GM12878 (cell line): Measurements from ENCODE around the gene ASF1B. TPM values are rescaled to one million over a fixed set of nuclear protein-coding genes. Genes with fewer than 3 reads are reported as not detected.

Experiments
- CBX3 ChIP-seq: fragments of 200-600 bp; sonication (generic); IDR thresholded peaks from 2 replicates; pipeline ENCODE4 v1.6.1; 2016; ENCODE audit warnings: low read depth, borderline replicate concordance
- DPF2 ChIP-seq: fragments of 450-650 bp; IDR thresholded peaks from 2 replicates; pipeline ENCODE4 v1.6.1; 2017; ENCODE audit warnings: mild to moderate bottlenecking
- EGR1 ChIP-seq, 2 experiments: IDR thresholded peaks; 1 replicate in 1 of 2; 2 replicates in 1 of 2; pipeline ENCODE4 v1.6.1; 2011 to 2012; ENCODE audit warnings: low read depth in 2 of 2, low read length in 2 of 2, borderline replicate concordance in 1 of 2, mild to moderate bottlenecking in 1 of 2, moderate library complexity in 1 of 2
- MYC ChIP-seq: IDR thresholded peaks from 2 replicates; pipeline ENCODE4 v1.6.1; 2011; ENCODE audit warnings: mild to moderate bottlenecking, low read length, moderate library complexity, inconsistent platforms; ENCODE audit not compliant: insufficient read depth, insufficient replicate concordance, insufficient read length, severe bottlenecking
- NR2F1 ChIP-seq: fragments of 450-650 bp; conservative IDR thresholded peaks from 2 replicates; pipeline ENCODE4 v1.6.1; 2017; ENCODE audit warnings: mild to moderate bottlenecking
- NRF1 ChIP-seq: conservative IDR thresholded peaks from 2 replicates; pipeline ENCODE4 v1.6.1; 2011; ENCODE audit warnings: mild to moderate bottlenecking, low read depth, low read length, improper control_type of control experiment
- PML ChIP-seq: IDR thresholded peaks from 2 replicates; pipeline ENCODE4 v1.6.1; 2012; ENCODE audit warnings: low read length, inconsistent platforms
- SP1 ChIP-seq: IDR thresholded peaks from one replicate; pipeline ENCODE4 v1.6.1; 2011; ENCODE audit warnings: low read depth, low read length
- SREBF1 ChIP-seq: IDR thresholded peaks from 2 replicates; pipeline ENCODE4 v1.6.1; 2012; ENCODE audit warnings: mild to moderate bottlenecking, low read length
- polyA plus RNA-seq, 11 experiments: library from polyadenylated mRNA; depleted of rRNA in 4 of 11; unstranded in 6 of 11; stranded (reverse) in 5 of 11; fragments of >200 nt; fragmentation: Nextera tagmentation in 4 of 11; fragmentation: Illumina TruSeq in 1 of 11; extraction: Ambion mirVana in 4 of 11; extraction: Trizol in 1 of 11; gene quantifications; 1 replicate in 1 of 11; 2 replicates in 10 of 11; pipeline versions ENCODE4 v1.2.1 to v1.2.3, GENCODE V29; 2011 to 2016; ENCODE audit warnings: inconsistent platforms in 2 of 11, missing spikeins in 2 of 11, low read depth in 1 of 11
- total RNA-seq, 4 experiments: library from RNA; depleted of rRNA in 3 of 4; stranded (reverse); fragments of >200 nt in 3 of 4; fragmentation: Illumina TruSeq in 1 of 4; extraction: Trizol in 1 of 4; gene quantifications; 2 replicates each; pipeline versions ENCODE4 v1.2.1 to v1.2.3, GENCODE V29; 2013 to 2021
- TF ChIP-seq, protein P1 (sequence below): fragments of 450-650 bp; IDR thresholded peaks from 2 replicates; pipeline ENCODE4 v1.6.1; 2018; ENCODE audit warnings: borderline replicate concordance, mild to moderate bottlenecking; ENCODE audit not compliant: partially characterized antibody
- TF ChIP-seq, protein P2 (sequence below): fragments of 450-650 bp; formaldehyde crosslinking; IDR thresholded peaks from 2 replicates; pipeline ENCODE4 v1.4.0; 2020; ENCODE audit warnings: mild to moderate bottlenecking, moderate library complexity
- TF ChIP-seq, protein P3 (sequence below): IDR thresholded peaks from 2 replicates; pipeline ENCODE4 v1.6.1; 2012; ENCODE audit warnings: low read depth, low read length, improper control_type of control experiment
- TF ChIP-seq, protein P4 (sequence below): fragments of 450-650 bp; IDR thresholded peaks from 2 replicates; pipeline ENCODE4 v1.6.1; 2014; ENCODE audit warnings: mild to moderate bottlenecking
- TF ChIP-seq, protein P5 (sequence below): IDR thresholded peaks from 2 replicates; pipeline ENCODE4 v1.6.1; 2011; ENCODE audit warnings: low read depth, mild to moderate bottlenecking, low read length, moderate library complexity, borderline replicate concordance; ENCODE audit errors: extremely low read depth
- TF ChIP-seq, protein P6 (sequence below): fragments of 450-650 bp; conservative IDR thresholded peaks from 2 replicates; pipeline ENCODE4 v1.6.1; 2017; ENCODE audit warnings: mild to moderate bottlenecking, moderate library complexity
- TF ChIP-seq, protein P7 (sequence below): IDR thresholded peaks from 2 replicates; pipeline ENCODE4 v1.6.1; 2012; ENCODE audit warnings: low read depth, low read length, improper control_type of control experiment

Gene ASF1B
- total and polyA plus RNA-seq, 10 of the 15 experiments (the other 5 are each of a cell fraction or from before 2014, with no cell fraction given): 10.4 to 217 (median 90.2) TPM

DNA sequence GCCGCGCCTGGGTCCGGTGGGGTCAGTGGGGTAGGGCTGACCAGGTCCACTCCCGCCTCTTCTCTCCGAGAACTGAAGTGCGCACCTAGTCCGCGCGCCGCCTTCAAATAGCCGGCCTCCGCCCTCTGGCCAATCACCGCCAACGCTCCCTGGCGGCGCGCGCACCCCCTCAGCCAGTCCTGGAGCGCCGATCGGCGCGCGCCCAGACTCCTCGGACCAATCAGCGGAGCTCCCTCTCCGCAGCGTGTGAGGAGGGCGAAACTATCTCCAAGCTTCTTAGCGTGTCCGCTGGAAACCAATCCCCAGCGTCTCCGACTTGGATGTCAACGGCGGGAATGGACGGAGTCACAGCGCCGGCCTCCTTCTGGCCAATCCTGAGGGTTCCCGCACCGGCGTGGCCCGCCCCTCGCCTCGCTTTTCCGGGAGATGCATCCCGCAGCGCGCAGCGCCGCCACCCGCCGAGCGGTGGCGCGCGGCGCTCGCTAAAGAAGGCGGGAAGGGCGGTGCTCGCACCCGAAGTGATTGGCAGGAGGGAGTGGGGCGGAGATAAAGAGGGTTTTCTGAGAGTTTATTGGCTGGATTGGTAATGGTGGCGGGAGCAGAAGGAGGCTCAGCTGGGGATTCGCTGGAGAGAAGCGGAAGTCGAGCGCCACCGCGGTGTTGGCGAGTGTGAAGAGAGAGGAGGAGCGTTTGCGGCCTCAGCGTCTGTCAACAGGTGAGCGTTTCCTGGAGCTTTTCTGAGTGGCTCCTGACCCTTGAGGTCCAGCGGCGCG, at the start of gene ASF1B (continued):
- TF ChIP-seq NRF1: peak; percentile 19; the same call in 1 of the 2 replicates
- TF ChIP-seq, protein P1, sequence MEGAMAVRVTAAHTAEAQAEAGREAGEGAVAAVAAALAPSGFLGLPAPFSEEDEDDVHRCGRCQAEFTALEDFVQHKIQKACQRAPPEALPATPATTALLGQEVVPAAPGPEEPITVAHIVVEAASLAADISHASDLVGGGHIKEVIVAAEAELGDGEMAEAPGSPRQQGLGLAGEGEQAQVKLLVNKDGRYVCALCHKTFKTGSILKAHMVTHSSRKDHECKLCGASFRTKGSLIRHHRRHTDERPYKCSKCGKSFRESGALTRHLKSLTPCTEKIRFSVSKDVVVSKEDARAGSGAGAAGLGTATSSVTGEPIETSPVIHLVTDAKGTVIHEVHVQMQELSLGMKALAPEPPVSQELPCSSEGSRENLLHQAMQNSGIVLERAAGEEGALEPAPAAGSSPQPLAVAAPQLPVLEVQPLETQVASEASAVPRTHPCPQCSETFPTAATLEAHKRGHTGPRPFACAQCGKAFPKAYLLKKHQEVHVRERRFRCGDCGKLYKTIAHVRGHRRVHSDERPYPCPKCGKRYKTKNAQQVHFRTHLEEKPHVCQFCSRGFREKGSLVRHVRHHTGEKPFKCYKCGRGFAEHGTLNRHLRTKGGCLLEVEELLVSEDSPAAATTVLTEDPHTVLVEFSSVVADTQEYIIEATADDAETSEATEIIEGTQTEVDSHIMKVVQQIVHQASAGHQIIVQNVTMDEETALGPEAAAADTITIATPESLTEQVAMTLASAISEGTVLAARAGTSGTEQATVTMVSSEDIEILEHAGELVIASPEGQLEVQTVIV: peak; percentile 80
- TF ChIP-seq, protein P2, sequence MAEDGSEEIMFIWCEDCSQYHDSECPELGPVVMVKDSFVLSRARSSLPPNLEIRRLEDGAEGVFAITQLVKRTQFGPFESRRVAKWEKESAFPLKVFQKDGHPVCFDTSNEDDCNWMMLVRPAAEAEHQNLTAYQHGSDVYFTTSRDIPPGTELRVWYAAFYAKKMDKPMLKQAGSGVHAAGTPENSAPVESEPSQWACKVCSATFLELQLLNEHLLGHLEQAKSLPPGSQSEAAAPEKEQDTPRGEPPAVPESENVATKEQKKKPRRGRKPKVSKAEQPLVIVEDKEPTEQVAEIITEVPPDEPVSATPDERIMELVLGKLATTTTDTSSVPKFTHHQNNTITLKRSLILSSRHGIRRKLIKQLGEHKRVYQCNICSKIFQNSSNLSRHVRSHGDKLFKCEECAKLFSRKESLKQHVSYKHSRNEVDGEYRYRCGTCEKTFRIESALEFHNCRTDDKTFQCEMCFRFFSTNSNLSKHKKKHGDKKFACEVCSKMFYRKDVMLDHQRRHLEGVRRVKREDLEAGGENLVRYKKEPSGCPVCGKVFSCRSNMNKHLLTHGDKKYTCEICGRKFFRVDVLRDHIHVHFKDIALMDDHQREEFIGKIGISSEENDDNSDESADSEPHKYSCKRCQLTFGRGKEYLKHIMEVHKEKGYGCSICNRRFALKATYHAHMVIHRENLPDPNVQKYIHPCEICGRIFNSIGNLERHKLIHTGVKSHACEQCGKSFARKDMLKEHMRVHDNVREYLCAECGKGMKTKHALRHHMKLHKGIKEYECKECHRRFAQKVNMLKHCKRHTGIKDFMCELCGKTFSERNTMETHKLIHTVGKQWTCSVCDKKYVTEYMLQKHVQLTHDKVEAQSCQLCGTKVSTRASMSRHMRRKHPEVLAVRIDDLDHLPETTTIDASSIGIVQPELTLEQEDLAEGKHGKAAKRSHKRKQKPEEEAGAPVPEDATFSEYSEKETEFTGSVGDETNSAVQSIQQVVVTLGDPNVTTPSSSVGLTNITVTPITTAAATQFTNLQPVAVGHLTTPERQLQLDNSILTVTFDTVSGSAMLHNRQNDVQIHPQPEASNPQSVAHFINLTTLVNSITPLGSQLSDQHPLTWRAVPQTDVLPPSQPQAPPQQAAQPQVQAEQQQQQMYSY: no peak
- TF ChIP-seq PML: no peak
- TF ChIP-seq CBX3: no peak
- TF ChIP-seq, protein P3, sequence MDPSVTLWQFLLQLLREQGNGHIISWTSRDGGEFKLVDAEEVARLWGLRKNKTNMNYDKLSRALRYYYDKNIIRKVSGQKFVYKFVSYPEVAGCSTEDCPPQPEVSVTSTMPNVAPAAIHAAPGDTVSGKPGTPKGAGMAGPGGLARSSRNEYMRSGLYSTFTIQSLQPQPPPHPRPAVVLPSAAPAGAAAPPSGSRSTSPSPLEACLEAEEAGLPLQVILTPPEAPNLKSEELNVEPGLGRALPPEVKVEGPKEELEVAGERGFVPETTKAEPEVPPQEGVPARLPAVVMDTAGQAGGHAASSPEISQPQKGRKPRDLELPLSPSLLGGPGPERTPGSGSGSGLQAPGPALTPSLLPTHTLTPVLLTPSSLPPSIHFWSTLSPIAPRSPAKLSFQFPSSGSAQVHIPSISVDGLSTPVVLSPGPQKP: no peak
- TF ChIP-seq, protein P4, sequence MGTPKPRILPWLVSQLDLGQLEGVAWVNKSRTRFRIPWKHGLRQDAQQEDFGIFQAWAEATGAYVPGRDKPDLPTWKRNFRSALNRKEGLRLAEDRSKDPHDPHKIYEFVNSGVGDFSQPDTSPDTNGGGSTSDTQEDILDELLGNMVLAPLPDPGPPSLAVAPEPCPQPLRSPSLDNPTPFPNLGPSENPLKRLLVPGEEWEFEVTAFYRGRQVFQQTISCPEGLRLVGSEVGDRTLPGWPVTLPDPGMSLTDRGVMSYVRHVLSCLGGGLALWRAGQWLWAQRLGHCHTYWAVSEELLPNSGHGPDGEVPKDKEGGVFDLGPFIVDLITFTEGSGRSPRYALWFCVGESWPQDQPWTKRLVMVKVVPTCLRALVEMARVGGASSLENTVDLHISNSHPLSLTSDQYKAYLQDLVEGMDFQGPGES: peak; percentile 83
- no peak for TF ChIP-seq SREBF1
- TF ChIP-seq NR2F1: no peak; the same call in 1 of the 2 replicates
- TF ChIP-seq DPF2: peak; percentile 88
- TF ChIP-seq, protein P5, sequence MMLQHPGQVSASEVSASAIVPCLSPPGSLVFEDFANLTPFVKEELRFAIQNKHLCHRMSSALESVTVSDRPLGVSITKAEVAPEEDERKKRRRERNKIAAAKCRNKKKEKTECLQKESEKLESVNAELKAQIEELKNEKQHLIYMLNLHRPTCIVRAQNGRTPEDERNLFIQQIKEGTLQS: no peak
- peak; percentile 93 for TF ChIP-seq SP1
- TF ChIP-seq, protein P6, sequence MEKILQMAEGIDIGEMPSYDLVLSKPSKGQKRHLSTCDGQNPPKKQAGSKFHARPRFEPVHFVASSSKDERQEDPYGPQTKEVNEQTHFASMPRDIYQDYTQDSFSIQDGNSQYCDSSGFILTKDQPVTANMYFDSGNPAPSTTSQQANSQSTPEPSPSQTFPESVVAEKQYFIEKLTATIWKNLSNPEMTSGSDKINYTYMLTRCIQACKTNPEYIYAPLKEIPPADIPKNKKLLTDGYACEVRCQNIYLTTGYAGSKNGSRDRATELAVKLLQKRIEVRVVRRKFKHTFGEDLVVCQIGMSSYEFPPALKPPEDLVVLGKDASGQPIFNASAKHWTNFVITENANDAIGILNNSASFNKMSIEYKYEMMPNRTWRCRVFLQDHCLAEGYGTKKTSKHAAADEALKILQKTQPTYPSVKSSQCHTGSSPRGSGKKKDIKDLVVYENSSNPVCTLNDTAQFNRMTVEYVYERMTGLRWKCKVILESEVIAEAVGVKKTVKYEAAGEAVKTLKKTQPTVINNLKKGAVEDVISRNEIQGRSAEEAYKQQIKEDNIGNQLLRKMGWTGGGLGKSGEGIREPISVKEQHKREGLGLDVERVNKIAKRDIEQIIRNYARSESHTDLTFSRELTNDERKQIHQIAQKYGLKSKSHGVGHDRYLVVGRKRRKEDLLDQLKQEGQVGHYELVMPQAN: peak; percentile 100; the same call in 1 of the 2 replicates
- TF ChIP-seq EGR1 (IDR thresholded peaks at IDR 0.05; ENCODE audit: borderline replicate concordance in 1 of 2, low read depth in 2 of 2, low read length in 2 of 2): no peak
- TF ChIP-seq, protein P7, sequence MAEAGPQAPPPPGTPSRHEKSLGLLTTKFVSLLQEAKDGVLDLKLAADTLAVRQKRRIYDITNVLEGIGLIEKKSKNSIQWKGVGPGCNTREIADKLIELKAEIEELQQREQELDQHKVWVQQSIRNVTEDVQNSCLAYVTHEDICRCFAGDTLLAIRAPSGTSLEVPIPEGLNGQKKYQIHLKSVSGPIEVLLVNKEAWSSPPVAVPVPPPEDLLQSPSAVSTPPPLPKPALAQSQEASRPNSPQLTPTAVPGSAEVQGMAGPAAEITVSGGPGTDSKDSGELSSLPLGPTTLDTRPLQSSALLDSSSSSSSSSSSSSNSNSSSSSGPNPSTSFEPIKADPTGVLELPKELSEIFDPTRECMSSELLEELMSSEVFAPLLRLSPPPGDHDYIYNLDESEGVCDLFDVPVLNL: peak; percentile 98
- TF ChIP-seq MYC: no peak
